Activated CD4-positive, alpha-beta T cell treated with anti-CD3 and anti-CD28 coated beads, Interleukin-2, amount 10 ng/mL, durations not matched to agents 24 days and 14 days (primary cell): ENCODE measurements around the gene CREBL2. TPM values are rescaled to one million over a fixed set of nuclear protein-coding genes. Genes with fewer than 3 reads are reported as not detected.
"Not testable (repeated sequence)": the region's sequence is repeated elsewhere in the genome, so short reads cannot be mapped to it uniquely, and the experiment has no call there.

Source experiments
- DNase-seq: peaks from one replicate; pipeline ENCODE4 v3.0.0; 2022
- H3K27ac Mint-ChIP-seq: one replicate; pipeline ENCODE4 v1.8.0; 2022; ENCODE audit warnings: mild to moderate bottlenecking, mixed read lengths
- H3K27me3 Mint-ChIP-seq: one replicate; pipeline ENCODE4 v1.8.0; 2022; ENCODE audit warnings: mixed read lengths
- H3K36me3 Mint-ChIP-seq: one replicate; pipeline ENCODE4 v1.8.0; 2022; ENCODE audit warnings: low read depth, mild to moderate bottlenecking, mixed read lengths
- H3K4me1 Mint-ChIP-seq: one replicate; pipeline ENCODE4 v1.8.0; 2021; ENCODE audit warnings: mixed read lengths
- H3K4me3 Mint-ChIP-seq: one replicate; pipeline ENCODE4 v1.8.0; 2022; ENCODE audit warnings: mild to moderate bottlenecking, moderate library complexity, mixed read lengths
- H3K9me3 Mint-ChIP-seq: one replicate; pipeline ENCODE4 v1.8.0; 2021; ENCODE audit warnings: mixed read lengths
- intact Hi-C: fragments of 100-400 bp; cut with micrococcal nuclease; formaldehyde crosslinking; loops from one replicate; pipeline ENCODE4 v1.15.1; 2023
- total RNA-seq: library from RNA; stranded (reverse); gene quantifications from 2 replicates; pipeline ENCODE4 v1.2.3, GENCODE V29; 2022

Gene CREBL2
- total RNA-seq, 1 donor from 2014 or later, result 17.3 TPM

DNA sequence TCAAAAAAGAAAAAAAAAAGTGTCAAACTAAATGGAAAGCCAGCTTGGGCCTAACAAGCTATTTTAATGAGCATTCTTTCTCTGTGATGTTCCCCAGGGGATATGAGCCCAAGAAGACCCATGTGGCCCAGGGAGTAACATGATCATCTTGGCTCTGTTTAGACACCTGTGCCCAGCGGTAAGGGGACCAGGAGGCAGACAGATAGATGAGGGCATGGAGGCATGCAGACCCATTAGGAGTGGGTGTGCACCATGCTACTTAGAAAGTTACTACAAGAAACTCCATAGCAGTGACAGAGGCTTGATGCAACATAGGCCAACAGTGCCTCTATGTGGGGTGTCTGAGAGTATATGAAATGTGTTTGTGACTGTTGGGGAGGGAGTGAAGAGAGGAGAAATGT, 3.1 kb upstream of the CREBL2 start:
- Mint-ChIP-seq H3K27me3 (no peaks in the 10 kb centered on the region), H3K27ac (peak overlapping the region; percentile 75), H3K4me1 (peaks cover 37% of the 10 kb centered on the region), H3K4me3 (no peak overlapping the region), H3K9me3 (no peaks in the 10 kb centered on the region), H3K36me3 (peaks cover 3% of the 10 kb centered on the region)
- intact Hi-C loops, result loop anchor here (1.0 kb wide), 1 partner anchor 232 kb away; no protein-coding TSS in a partner anchor
- DNase-seq, result peak; percentile 64

GRCh38 chr12:12609692-12610091, 2.0 kb upstream of the CREBL2 start:
- DNase-seq, result no peak
- intact Hi-C loops, result loop anchor here (5.0 kb wide), 4 partner anchors 38 to 132 kb away; partner anchors contain the start of gene CDKN1B
- no peak overlapping the region for H3K4me3 Mint-ChIP-seq
- peaks cover 43% of the 10 kb centered on the region for H3K4me1 Mint-ChIP-seq
- no peaks in the 10 kb centered on the region for H3K27me3 Mint-ChIP-seq
- H3K36me3 Mint-ChIP-seq, result peaks cover 9% of the 10 kb centered on the region
- no peaks in the 10 kb centered on the region for H3K9me3 Mint-ChIP-seq
- H3K27ac Mint-ChIP-seq, result no peak overlapping the region

GRCh38 chr12:12610711-12611110, 965 bp upstream of the CREBL2 start:
- peak overlapping the region; percentile 99 for H3K4me3 Mint-ChIP-seq
- peaks cover 43% of the 10 kb centered on the region for H3K4me1 Mint-ChIP-seq
- H3K9me3 Mint-ChIP-seq, result no peaks in the 10 kb centered on the region
- peaks cover 11% of the 10 kb centered on the region for H3K36me3 Mint-ChIP-seq
- peak overlapping the region; percentile 98 for H3K27ac Mint-ChIP-seq
- no peaks in the 10 kb centered on the region for H3K27me3 Mint-ChIP-seq
- no peak for DNase-seq
- intact Hi-C loops, result loop anchor here (1.0 to 5.0 kb wide), 6 partner anchors 37 to 253 kb away; partner anchors contain the start of genes BORCS5, CDKN1B and GPR19

DNA sequence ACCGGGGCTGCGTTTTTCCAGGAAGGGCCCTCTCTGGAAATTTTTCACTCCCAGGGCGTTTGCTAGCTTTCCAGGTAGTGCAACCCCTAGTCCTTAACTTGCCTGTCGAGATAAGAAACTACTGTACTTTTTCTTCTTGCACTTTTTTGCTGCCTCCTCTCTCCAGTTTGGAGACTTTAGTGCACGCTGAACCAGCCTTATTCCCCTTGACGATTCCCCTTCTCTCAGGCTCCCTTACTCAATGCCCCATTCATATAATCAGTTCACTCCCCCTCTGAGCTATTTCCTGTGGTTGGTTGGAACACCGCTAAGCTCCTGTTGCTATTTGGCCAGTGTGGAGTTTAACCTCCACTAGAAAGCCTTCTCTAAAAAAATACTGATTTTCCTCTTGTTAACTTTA, 682 bp downstream of the CREBL2 start:
- no peaks in the 10 kb centered on the region for H3K9me3 Mint-ChIP-seq
- H3K27me3 Mint-ChIP-seq, result no peaks in the 10 kb centered on the region
- peak overlapping the region; percentile 98 for H3K27ac Mint-ChIP-seq
- peaks cover 21% of the 10 kb centered on the region for H3K36me3 Mint-ChIP-seq
- H3K4me3 Mint-ChIP-seq, result peak overlapping the region; percentile 99
- H3K4me1 Mint-ChIP-seq, result peaks cover 46% of the 10 kb centered on the region
- intact Hi-C loops, result loop anchor here (5.0 kb wide), 4 partner anchors 35 to 135 kb away; partner anchors contain the start of gene CDKN1B
- peak; percentile 75 for DNase-seq

DNA sequence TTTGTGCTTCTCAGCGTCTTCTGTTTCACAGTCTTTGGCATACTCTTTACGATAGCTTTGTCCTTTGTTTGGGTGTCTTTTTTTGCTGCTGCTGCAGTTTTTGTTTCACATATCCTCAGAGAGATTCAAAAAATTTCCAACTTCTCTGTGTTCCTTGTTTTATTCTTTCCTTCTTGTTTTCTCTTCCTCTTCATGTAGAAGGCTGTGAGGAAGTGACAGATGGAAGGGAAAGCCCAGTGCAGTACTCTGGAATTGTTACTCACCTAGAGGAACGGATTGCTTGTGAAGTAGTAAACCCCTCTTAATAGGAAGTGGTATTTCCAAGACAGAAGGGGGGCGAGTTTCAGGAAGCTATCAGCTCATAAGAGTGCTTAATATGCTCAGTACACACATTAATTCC, 1.7 kb downstream of the CREBL2 start:
- peaks cover 23% of the 10 kb centered on the region for H3K36me3 Mint-ChIP-seq
- no peaks in the 10 kb centered on the region for H3K9me3 Mint-ChIP-seq
- H3K4me3 Mint-ChIP-seq, result peak overlapping the region; percentile 99
- H3K27ac Mint-ChIP-seq, result peak overlapping the region; percentile 81
- DNase-seq, result no peak
- intact Hi-C loops, result loop anchor here (5.0 kb wide), 4 partner anchors 34 to 136 kb away; partner anchors contain the start of gene CDKN1B
- H3K27me3 Mint-ChIP-seq, result no peaks in the 10 kb centered on the region
- peaks cover 44% of the 10 kb centered on the region for H3K4me1 Mint-ChIP-seq

DNA sequence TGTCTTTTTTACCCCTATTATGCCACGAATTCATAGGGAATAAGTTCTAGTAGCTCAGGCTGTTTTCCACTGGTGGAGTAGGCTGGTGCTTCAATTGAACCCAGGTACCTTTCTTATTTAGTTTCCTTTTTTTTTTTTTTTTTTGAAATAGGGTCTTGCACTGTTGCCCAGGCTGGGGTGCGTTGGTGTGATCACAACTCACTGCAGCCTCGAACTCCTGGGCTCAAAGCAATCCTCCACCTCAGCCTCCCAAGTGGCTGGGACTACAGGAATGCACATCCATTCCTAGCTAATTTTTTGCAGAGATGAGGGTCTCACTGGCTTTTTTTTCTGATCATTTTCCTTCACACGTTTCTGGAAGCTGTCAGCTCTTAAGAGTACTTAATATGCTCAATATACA, 2.7 kb downstream of the CREBL2 start:
- no peak for DNase-seq
- Mint-ChIP-seq H3K27me3 (no peaks in the 10 kb centered on the region), H3K4me3 (peak overlapping the region; percentile 16), H3K36me3 (peaks cover 26% of the 10 kb centered on the region), H3K4me1 (peaks cover 38% of the 10 kb centered on the region), H3K9me3 (no peaks in the 10 kb centered on the region), H3K27ac (no peak overlapping the region)
- intact Hi-C loops, result loop anchor here (5.0 kb wide), 4 partner anchors 33 to 137 kb away; partner anchors contain the start of gene CDKN1B

DNA sequence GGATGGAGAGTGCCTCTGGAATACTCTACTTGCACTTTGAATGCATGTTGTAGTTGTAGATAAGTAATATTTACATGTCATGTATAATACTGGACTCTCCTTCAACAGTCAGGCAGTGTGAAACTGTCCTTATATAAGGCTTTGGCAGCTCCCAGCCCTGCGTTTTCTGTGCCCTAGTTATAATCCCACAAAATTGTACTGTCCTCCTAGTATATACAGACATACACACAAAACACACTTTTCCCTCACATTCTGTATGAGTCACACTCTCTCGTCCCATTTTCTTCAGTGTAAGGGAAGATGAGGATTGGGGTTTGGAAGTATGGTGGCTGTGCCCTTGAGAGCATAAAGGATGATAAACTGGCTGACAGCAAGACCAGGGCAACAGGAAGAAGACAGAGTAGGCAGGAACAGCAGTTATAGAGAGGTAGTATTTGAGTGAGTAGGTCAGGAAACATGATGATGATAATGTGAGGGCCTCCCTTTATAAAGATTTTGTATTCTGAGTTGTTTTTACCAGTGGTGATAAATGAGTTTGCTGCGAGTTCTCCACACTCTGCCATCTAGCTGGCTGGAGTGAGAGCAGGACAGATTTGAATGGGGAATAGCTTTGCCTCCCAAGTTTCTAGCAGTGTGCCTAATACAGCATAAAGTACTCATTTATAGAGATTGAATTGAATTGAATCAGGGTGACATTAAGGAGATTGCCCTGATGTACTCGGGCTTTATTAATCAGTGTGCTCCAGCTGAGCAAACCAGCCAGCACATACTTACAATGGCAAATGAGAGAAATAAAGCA, 5.0 kb downstream of the CREBL2 start:
- DNase-seq, result no peak
- intact Hi-C loops, result no loop called here
- peak overlapping the region; percentile 35 for H3K4me3 Mint-ChIP-seq
- peaks cover 34% of the 10 kb centered on the region for H3K36me3 Mint-ChIP-seq
- H3K27ac Mint-ChIP-seq, result peak overlapping the region; percentile 68
- peaks cover 39% of the 10 kb centered on the region for H3K4me1 Mint-ChIP-seq
- H3K9me3 Mint-ChIP-seq, result no peaks in the 10 kb centered on the region
- no peaks in the 10 kb centered on the region for H3K27me3 Mint-ChIP-seq

GRCh38 chr12:12618064-12618463, 6.4 kb downstream of the CREBL2 start:
- DNase-seq, H3K4me3 Mint-ChIP-seq, H3K27ac Mint-ChIP-seq, H3K9me3 Mint-ChIP-seq, intact Hi-C loops, H3K27me3 Mint-ChIP-seq: not testable (repeated sequence)
- H3K4me1 Mint-ChIP-seq, result peaks cover 42% of the 10 kb centered on the region
- peaks cover 40% of the 10 kb centered on the region for H3K36me3 Mint-ChIP-seq

DNA sequence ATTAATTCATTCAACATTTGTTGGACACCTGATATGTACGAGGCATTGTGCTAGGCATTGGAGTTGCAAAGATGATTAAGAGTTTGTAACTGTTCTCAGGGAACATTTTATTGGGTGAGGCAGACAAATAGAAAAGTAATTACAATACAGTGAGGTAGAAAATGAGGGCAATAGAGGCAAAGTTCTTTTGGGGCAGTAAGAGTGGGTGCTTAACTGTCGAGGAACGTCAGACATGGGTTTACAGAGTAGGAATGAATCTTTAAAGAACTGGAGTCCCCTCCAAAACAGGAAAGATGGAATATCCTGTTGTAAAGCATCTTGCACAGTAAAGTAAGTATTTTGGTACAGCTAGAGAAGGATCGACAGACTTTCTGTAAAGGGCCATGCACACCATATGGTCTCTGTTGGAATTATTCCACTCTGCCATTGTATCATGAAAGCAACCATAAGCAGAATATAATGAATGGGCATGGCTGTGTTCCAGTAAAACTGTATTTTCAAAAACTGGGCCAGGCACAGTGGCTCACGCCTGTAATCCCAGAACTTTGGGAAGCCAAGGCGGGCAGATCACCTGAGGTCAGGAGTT, 9.1 kb downstream of the CREBL2 start:
- intact Hi-C loops, result no loop called here
- no peak for DNase-seq
- no peak overlapping the region for H3K4me3 Mint-ChIP-seq
- peaks cover 7% of the 10 kb centered on the region for H3K9me3 Mint-ChIP-seq
- no peak overlapping the region for H3K27ac Mint-ChIP-seq
- H3K27me3 Mint-ChIP-seq, result no peaks in the 10 kb centered on the region
- peaks cover 38% of the 10 kb centered on the region for H3K4me1 Mint-ChIP-seq
- peaks cover 42% of the 10 kb centered on the region for H3K36me3 Mint-ChIP-seq

- peaks cover 7% of the 10 kb centered on the region for H3K9me3 Mint-ChIP-seq
- peak; percentile 71 for DNase-seq
- intact Hi-C loops, result no loop called here
- peaks cover 28% of the 10 kb centered on the region for H3K4me1 Mint-ChIP-seq
- peak overlapping the region; percentile 53 for H3K4me3 Mint-ChIP-seq
- peaks cover 32% of the 10 kb centered on the region for H3K36me3 Mint-ChIP-seq
- H3K27ac Mint-ChIP-seq, result peak overlapping the region; percentile 54
- no peaks in the 10 kb centered on the region for H3K27me3 Mint-ChIP-seq
Observed at GRCh38 chr12:12622418-12622817, 10.7 kb downstream of the CREBL2 start.

DNA sequence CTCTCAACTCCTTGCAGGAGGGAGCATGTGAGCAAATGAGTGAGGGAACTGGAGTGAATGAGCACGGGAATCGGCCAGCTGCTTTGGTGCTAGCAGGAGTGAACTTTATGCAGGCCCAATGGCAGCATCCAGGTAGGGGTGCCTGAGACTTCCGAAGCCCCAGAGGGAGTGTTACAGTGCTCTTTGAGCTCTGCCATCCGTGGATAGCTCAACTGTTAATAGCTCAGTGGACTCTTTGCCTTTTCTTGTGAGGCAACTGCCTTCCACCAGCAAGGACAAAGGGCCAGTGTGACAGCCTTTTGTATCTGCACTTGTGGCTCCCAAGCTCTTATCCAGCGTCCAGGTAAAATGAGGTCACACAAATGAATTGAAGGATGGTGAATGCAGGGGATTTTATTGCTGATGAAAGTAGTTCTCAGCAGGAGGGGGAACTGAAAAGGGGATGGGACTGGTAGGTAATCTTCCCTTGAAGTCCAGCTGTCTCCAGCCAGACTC, 12.9 kb downstream of the CREBL2 start:
- no peaks in the 10 kb centered on the region for H3K27me3 Mint-ChIP-seq

GRCh38 chr12:12626471-12626870, 14.8 kb downstream of the CREBL2 start:
- Mint-ChIP-seq H3K4me1 (peaks cover 45% of the 10 kb centered on the region), H3K4me3 (no peak overlapping the region), H3K27ac (no peak overlapping the region), H3K27me3 (no peaks in the 10 kb centered on the region), H3K36me3 (peaks cover 21% of the 10 kb centered on the region), H3K9me3 (peaks cover 7% of the 10 kb centered on the region)
- intact Hi-C loops, result no loop called here
- DNase-seq, result no peak

More for the DNA sequence above, 12.9 kb downstream of the CREBL2 start:
- H3K4me3 Mint-ChIP-seq, result no peak overlapping the region
- peaks cover 7% of the 10 kb centered on the region for H3K9me3 Mint-ChIP-seq
- H3K4me1 Mint-ChIP-seq, result peaks cover 40% of the 10 kb centered on the region
- intact Hi-C loops, result no loop called here
- DNase-seq, result no peak
- H3K27ac Mint-ChIP-seq, result no peak overlapping the region
- H3K36me3 Mint-ChIP-seq, result peaks cover 27% of the 10 kb centered on the region

DNA sequence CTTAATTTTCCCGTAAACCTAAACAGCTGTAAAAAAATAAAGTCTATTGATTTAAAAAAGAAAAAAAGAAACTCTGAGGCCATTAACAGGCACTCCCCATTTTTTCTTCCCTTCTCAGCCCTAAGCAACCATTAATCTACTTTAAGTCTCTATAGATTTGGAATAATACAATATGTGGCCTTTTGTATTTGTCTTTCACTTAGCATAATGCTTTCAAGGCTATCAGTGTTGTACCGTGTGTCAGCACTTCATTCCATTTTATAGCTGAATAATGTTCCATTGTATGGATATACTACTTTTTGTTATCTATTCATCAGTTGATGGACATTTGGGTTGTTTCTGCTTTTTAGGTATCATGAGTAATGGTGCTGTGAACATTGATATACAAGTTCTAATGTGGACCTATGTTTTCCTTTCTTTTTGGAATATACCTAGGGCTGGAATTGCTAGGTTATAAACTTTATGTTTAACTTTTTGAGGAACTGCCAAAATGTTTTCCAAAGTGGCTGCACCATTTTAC, 15.7 kb downstream of the CREBL2 start:
- Mint-ChIP-seq H3K27ac (no peak overlapping the region), H3K36me3 (peaks cover 19% of the 10 kb centered on the region), H3K4me1 (peaks cover 36% of the 10 kb centered on the region), H3K4me3 (no peak overlapping the region), H3K27me3 (no peaks in the 10 kb centered on the region), H3K9me3 (peaks cover 7% of the 10 kb centered on the region)
- intact Hi-C loops, result no loop called here
- DNase-seq, result no peak

GRCh38 chr12:12628013-12628412, 16.3 kb downstream of the CREBL2 start:
- intact Hi-C loops, result no loop called here
- Mint-ChIP-seq H3K27me3 (no peaks in the 10 kb centered on the region), H3K4me1 (peaks cover 32% of the 10 kb centered on the region), H3K9me3 (peaks cover 7% of the 10 kb centered on the region), H3K4me3 (no peak overlapping the region), H3K27ac (no peak overlapping the region), H3K36me3 (peaks cover 16% of the 10 kb centered on the region)
- no peak for DNase-seq
